C4-2B (cell line): ENCODE results near the gene PCDH9.

Experiments used
- H3K27ac ChIP-seq: fragments of 450-650 bp; 2 replicates; pipeline ENCODE4 v1.5.1; 2017
- CTCF ChIP-seq: fragments of 450-650 bp; conservative IDR thresholded peaks from 2 replicates; pipeline ENCODE4 v1.5.1; 2017; ENCODE audit warnings: mild to moderate bottlenecking
- ZFX ChIP-seq: fragments of 450-650 bp; IDR thresholded peaks from 2 replicates; pipeline ENCODE4 v1.6.1; 2017

The PCDH9 gene

GRCh38 chr13:66314911-66315310, 915.2 kb downstream of the PCDH9 start:
- no peak overlapping the region for H3K27ac ChIP-seq
- TF ChIP-seq CTCF (no peak), ZFX (no peak)

GRCh38 chr13:66313413-66313812, 916.7 kb downstream of the PCDH9 start:
- H3K27ac ChIP-seq: no peak overlapping the region
- TF ChIP-seq CTCF (no peak), ZFX (no peak)

- no peak for TF ChIP-seq CTCF
- no peak for TF ChIP-seq ZFX
- no peak overlapping the region for H3K27ac ChIP-seq
Observed at GRCh38 chr13:66312312-66313087, 917.6 kb downstream of the PCDH9 start.

GRCh38 chr13:66305961-66306617, 924.0 kb downstream of the PCDH9 start:
- no peak for TF ChIP-seq ZFX
- TF ChIP-seq CTCF: no peak
- H3K27ac ChIP-seq: no peak overlapping the region

GRCh38 chr13:66301482-66301881, 928.7 kb downstream of the PCDH9 start:
- no peak overlapping the region for H3K27ac ChIP-seq
- TF ChIP-seq CTCF (no peak), ZFX (no peak)

GRCh38 chr13:66301006-66301405, 929.1 kb downstream of the PCDH9 start:
- TF ChIP-seq CTCF: no peak
- no peak for TF ChIP-seq ZFX
- no peak overlapping the region for H3K27ac ChIP-seq

- H3K27ac ChIP-seq: no peak overlapping the region
- TF ChIP-seq CTCF (no peak), ZFX (no peak)
Observed at GRCh38 chr13:66296875-66297274, 933.3 kb downstream of the PCDH9 start.
